H1 (cell line): ENCODE measurements around the gene HSD17B1. TPM values are rescaled to one million over a fixed set of nuclear protein-coding genes. Genes with fewer than 3 reads are reported as not detected.

ENCODE experiments used
- CTCF ChIA-PET: fragments of 300-600 bp; sonication (Branson Sonifier 250); formaldehyde crosslinking; loops from one replicate; lab custom pipeline; 2021; ENCODE audit not compliant: partially characterized antibody; lab: Charles Lee
- POLR2A ChIA-PET: fragments of 300-600 bp; sonication (Branson Sonifier 250); formaldehyde crosslinking; loops from one replicate; lab custom pipeline; 2021; ENCODE audit warnings: inconsistent platforms; ENCODE audit not compliant: partially characterized antibody; lab: Charles Lee
- DNase-seq, 2 experiments: peaks; one replicate each; pipeline versions ENCODE4 v3.0.0 to v3.0.0-alpha.2; 2010 to 2022; ENCODE audit warnings: low spot score in 2 of 2, low read depth in 1 of 2, mixed read lengths in 1 of 2
- FAIRE-seq: peaks from 2 replicates; lab custom pipeline; 2011; peaks lifted over from hg19 to GRCh38; lab: Jason Lieb, UNC
- H2AFZ ChIP-seq: 2 replicates; pipeline ENCODE4 v1.8.1; 2012; ENCODE audit warnings: low read length, inconsistent platforms
- H2AK5ac ChIP-seq: 2 replicates; pipeline ENCODE4 v1.6.1; 2013; ENCODE audit warnings: low read depth, low read length
- H2BK120ac ChIP-seq: replicated peaks from 2 replicates; pipeline ENCODE3; 2013; ENCODE audit warnings: low read depth, low read length, inconsistent platforms
- H2BK12ac ChIP-seq: 2 replicates; pipeline ENCODE4 v1.6.1; 2013; ENCODE audit warnings: low read depth, low read length
- H2BK15ac ChIP-seq: 2 replicates; pipeline ENCODE4 v1.6.1; 2013; ENCODE audit warnings: low read length
- H2BK20ac ChIP-seq: 2 replicates; pipeline ENCODE4 v1.6.1; 2013; ENCODE audit warnings: low read length
- H2BK5ac ChIP-seq: 2 replicates; pipeline ENCODE4 v1.6.1; 2013; ENCODE audit warnings: low read depth, low read length
- H3K14ac ChIP-seq: 2 replicates; pipeline ENCODE4 v1.6.1; 2013; ENCODE audit warnings: inconsistent platforms; ENCODE audit not compliant: insufficient read length
- H3K18ac ChIP-seq: 2 replicates; pipeline ENCODE4 v1.6.1; 2013; ENCODE audit warnings: low read length; ENCODE audit errors: extremely low read depth
- H3K23ac ChIP-seq: 2 replicates; pipeline ENCODE4 v1.6.1; 2013; ENCODE audit warnings: inconsistent platforms; ENCODE audit not compliant: insufficient read length
- H3K23me2 ChIP-seq: 2 replicates; pipeline ENCODE4 v1.6.1; 2013; ENCODE audit warnings: low read depth, low read length
- H3K27ac ChIP-seq: 2 replicates; pipeline ENCODE4 v1.6.1; 2011; ENCODE audit warnings: low read depth, low read length, inconsistent platforms
- H3K27me3 ChIP-seq, 4 experiments: replicated peaks in 1 of 4; 1 replicate in 1 of 4; 2 replicates in 3 of 4; pipeline versions ENCODE4 v1.6.1 to v1.8.1; 2011 to 2013; ENCODE audit warnings: low read length in 3 of 4, mild to moderate bottlenecking in 3 of 4, inconsistent platforms in 2 of 4, mixed read lengths in 2 of 4, moderate library complexity in 1 of 4; ENCODE audit not compliant: control insufficient read depth in 3 of 4, insufficient read depth in 3 of 4; ENCODE audit errors: extremely low read depth in 1 of 4
- H3K36me3 ChIP-seq, 4 experiments: 2 replicates each; pipeline versions ENCODE4 v1.6.1 to v1.8.1; 2011 to 2013; ENCODE audit warnings: mild to moderate bottlenecking in 4 of 4, low read length in 3 of 4, moderate library complexity in 2 of 4, control low read depth in 1 of 4, inconsistent platforms in 1 of 4; ENCODE audit not compliant: insufficient read depth in 4 of 4, control insufficient read depth in 2 of 4
- H3K4ac ChIP-seq: replicated peaks from 2 replicates; pipeline ENCODE3; 2013; ENCODE audit warnings: low read length, low read depth, mixed read lengths, inconsistent platforms; ENCODE audit not compliant: insufficient read length
- H3K4me1 ChIP-seq, 4 experiments: replicated peaks in 1 of 4; 1 replicate in 1 of 4; 2 replicates in 3 of 4; pipeline versions ENCODE4 v1.6.1 to v1.8.1; 2011 to 2013; ENCODE audit warnings: low read length in 3 of 4, inconsistent platforms in 2 of 4, mixed read lengths in 1 of 4; ENCODE audit not compliant: insufficient read depth in 4 of 4, control insufficient read depth in 3 of 4
- H3K4me2 ChIP-seq, 2 experiments: 2 replicates each; pipeline versions ENCODE4 v1.6.1 to v1.8.1; 2011 to 2013; ENCODE audit warnings: low read depth in 2 of 2, low read length in 2 of 2, control low read depth in 1 of 2, inconsistent platforms in 1 of 2, mild to moderate bottlenecking in 1 of 2; ENCODE audit not compliant: insufficient read depth in 1 of 2
- H3K4me3 ChIP-seq, 4 experiments: fragments of 200-600, 300-600 bp in 1 of 4; sonication (generic), shearing (Covaris generic), sonication (Bioruptor Twin) in 1 of 4; 2 replicates each; pipeline versions ENCODE4 v1.5.1 to v1.8.1; 2011 to 2016; ENCODE audit warnings: low read length in 4 of 4, low read depth in 3 of 4, control low read depth in 2 of 4, inconsistent platforms in 2 of 4, mild to moderate bottlenecking in 2 of 4, mixed read lengths in 1 of 4, moderate library complexity in 1 of 4; ENCODE audit not compliant: insufficient read depth in 2 of 4; ENCODE audit errors: extremely low read depth in 1 of 4
- H3K56ac ChIP-seq: replicated peaks from 2 replicates; pipeline ENCODE3; 2013; ENCODE audit warnings: low read depth, mild to moderate bottlenecking, mixed read lengths, low read length, inconsistent platforms; ENCODE audit not compliant: insufficient read length
- H3K79me1 ChIP-seq: 2 replicates; pipeline ENCODE4 v1.6.1; 2013; ENCODE audit warnings: low read depth, low read length, control low read depth
- H3K79me2 ChIP-seq, 2 experiments: 2 replicates each; pipeline versions ENCODE4 v1.6.1 to v1.8.1; 2012 to 2013; ENCODE audit warnings: low read length in 2 of 2, mild to moderate bottlenecking in 2 of 2, inconsistent platforms in 1 of 2; ENCODE audit not compliant: insufficient read depth in 2 of 2, control insufficient read depth in 1 of 2
- H3K9ac ChIP-seq, 4 experiments: replicated peaks in 1 of 4; 1 replicate in 1 of 4; 2 replicates in 3 of 4; pipeline versions ENCODE4 v1.6.1 to v1.8.1; 2011 to 2013; ENCODE audit warnings: low read depth in 3 of 4, low read length in 3 of 4, control low read depth in 2 of 4, mild to moderate bottlenecking in 2 of 4, moderate library complexity in 2 of 4, inconsistent platforms in 1 of 4; ENCODE audit errors: extremely low read depth in 1 of 4
- H3K9me3 ChIP-seq, 2 experiments: 2 replicates each; pipeline versions ENCODE4 v1.6.1 to v1.8.1; 2012 to 2013; ENCODE audit warnings: mild to moderate bottlenecking in 2 of 2, moderate library complexity in 2 of 2, control low read depth in 1 of 2, inconsistent platforms in 1 of 2, low read depth in 1 of 2, low read length in 1 of 2, mixed read lengths in 1 of 2; ENCODE audit not compliant: insufficient read depth in 2 of 2
- H4K20me1 ChIP-seq, 2 experiments: replicated peaks in 1 of 2; 2 replicates each; pipeline versions ENCODE3 to v1.8.1; 2011 to 2013; ENCODE audit warnings: inconsistent platforms in 2 of 2, low read length in 2 of 2, mild to moderate bottlenecking in 1 of 2; ENCODE audit not compliant: insufficient read depth in 2 of 2, control insufficient read depth in 1 of 2
- H4K5ac ChIP-seq: 2 replicates; pipeline ENCODE4 v1.6.1; 2013; ENCODE audit warnings: low read length, low read depth, mixed read lengths, inconsistent platforms; ENCODE audit not compliant: insufficient read length
- H4K8ac ChIP-seq: 2 replicates; pipeline ENCODE4 v1.8.0; 2013; ENCODE audit warnings: mild to moderate bottlenecking, moderate library complexity, low read length, inconsistent platforms; ENCODE audit not compliant: insufficient read depth; ENCODE audit errors: extremely low read depth
- H4K91ac ChIP-seq: replicated peaks from 2 replicates; pipeline ENCODE3; 2013; ENCODE audit warnings: low read length, mixed read lengths, inconsistent platforms; ENCODE audit not compliant: insufficient read length
- GTF2F1 ChIP-seq: IDR thresholded peaks from 2 replicates; pipeline ENCODE4 v1.6.1; 2012; ENCODE audit warnings: low read depth, low read length, improper control_type of control experiment, borderline replicate concordance
- KDM1A ChIP-seq: fragments of 200-600, 300-600 bp; sonication (generic); IDR thresholded peaks from 2 replicates; pipeline ENCODE4 v1.7.1; 2016; ENCODE audit warnings: mild to moderate bottlenecking, low read length, borderline replicate concordance
- KDM4A ChIP-seq: IDR thresholded peaks from one replicate; pipeline ENCODE4 v1.7.1; 2012; ENCODE audit warnings: low read depth, mild to moderate bottlenecking, moderate library complexity, low read length, inconsistent platforms; ENCODE audit not compliant: severe bottlenecking
- POU5F1 ChIP-seq: IDR thresholded peaks from 2 replicates; pipeline ENCODE4 v1.6.1; 2011; ENCODE audit warnings: low read depth, mild to moderate bottlenecking, low read length, moderate library complexity
- RBBP5 ChIP-seq: IDR thresholded peaks from 2 replicates; pipeline ENCODE4 v1.7.1; 2012; ENCODE audit warnings: low read depth, mild to moderate bottlenecking, inconsistent platforms, low read length, moderate library complexity, borderline replicate concordance
- RXRA ChIP-seq: IDR thresholded peaks from 2 replicates; pipeline ENCODE4 v1.6.1; 2011; ENCODE audit warnings: low read depth, mild to moderate bottlenecking, low read length, moderate library complexity; ENCODE audit not compliant: insufficient read depth
- SIN3A ChIP-seq, 2 experiments: IDR thresholded peaks in 1 of 2; conservative IDR thresholded peaks in 1 of 2; 2 replicates each; pipeline ENCODE4 v1.6.1; 2011 to 2012; ENCODE audit warnings: low read length in 2 of 2, improper control_type of control experiment in 1 of 2, low read depth in 1 of 2, mild to moderate bottlenecking in 1 of 2
- SIX5 ChIP-seq: IDR thresholded peaks from 2 replicates; pipeline ENCODE4 v1.6.1; 2011; ENCODE audit warnings: mild to moderate bottlenecking, low read depth, low read length
- SRF ChIP-seq: IDR thresholded peaks from 2 replicates; pipeline ENCODE4 v1.6.1; 2011; ENCODE audit warnings: mild to moderate bottlenecking, low read depth, low read length, moderate library complexity
- WGBS, 2 experiments: shearing (Covaris generic) in 1 of 2; methylation state at CpG; one replicate each; pipeline versions ENCODE4 v1.1.6 to v1.1.7; 2013 to 2015; ENCODE audit warnings: low lambda C conversion rate in 2 of 2, mixed read lengths in 2 of 2, inconsistent platforms in 1 of 2, low coverage in 1 of 2, missing lambda C conversion rate in 1 of 2; ENCODE audit not compliant: insufficient replicate concordance in 2 of 2, insufficient coverage in 1 of 2, insufficient read length in 1 of 2; ENCODE audit errors: extremely low coverage in 1 of 2, missing lambda C conversion rate in 1 of 2; 5-methylcytosine and 5-hydroxymethylcytosine counted together
- polyA plus RNA-seq, 7 experiments: library from polyadenylated mRNA; depleted of rRNA in 3 of 7; stranded (reverse) in 5 of 7; unstranded in 2 of 7; fragments of >200 nt in 5 of 7; fragments of 200-250 nt in 2 of 7; gene quantifications; 1 replicate in 5 of 7; 2 replicates in 1 of 7; 4 replicates in 1 of 7; pipeline versions ENCODE4 v1.2.1 to v1.2.3, GENCODE V29; 2011 to 2013; ENCODE audit warnings: missing spikeins in 2 of 7, mixed read lengths in 2 of 7
- total RNA-seq: library from RNA; stranded (reverse); fragmentation: NEBNext Ultra II Directional; extraction: Animal tissue kit (Norgen Biotek cat#: 25700); gene quantifications from 2 replicates; pipeline ENCODE4 v1.2.1, GENCODE V29; 2021

HSD17B1 gene
- total and polyA plus RNA-seq, 2 of the 8 experiments (the other 6 are each of a cell fraction or from before 2014, with no cell fraction given), result 0.88 to 1.0 TPM

DNA sequence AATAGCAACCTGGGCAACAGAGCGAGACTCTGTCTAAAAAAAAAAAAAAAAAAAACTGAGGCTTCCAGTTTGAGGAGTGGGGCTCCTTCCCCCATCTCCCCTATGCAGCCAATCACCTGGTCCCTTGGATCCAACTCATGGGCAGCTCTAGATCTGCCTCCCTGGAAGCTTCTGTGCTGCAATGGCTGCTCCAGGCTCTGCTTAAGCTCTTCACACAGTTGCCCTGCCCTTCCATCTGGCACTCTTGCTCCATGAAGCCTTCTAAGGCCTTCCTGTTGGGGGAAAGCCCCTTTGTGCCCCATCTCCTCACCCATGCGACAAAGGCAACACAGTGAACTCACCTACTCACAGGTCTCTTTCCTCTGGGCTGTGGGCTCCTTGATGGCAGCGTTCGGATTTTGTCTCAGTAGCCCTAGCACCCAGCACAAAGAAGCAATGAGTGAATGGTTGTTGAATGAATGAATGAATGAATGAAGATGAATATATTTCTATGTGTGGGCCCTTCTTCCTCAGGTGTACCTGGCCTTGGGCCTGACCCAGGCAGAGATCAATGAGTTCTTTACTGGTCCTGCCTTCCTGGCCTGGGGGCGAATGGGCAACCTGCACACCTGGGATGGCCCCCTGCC is 14.8 kb upstream of the HSD17B1 start:
- Histone ChIP-seq H2BK12ac (no peak overlapping the region), H2BK5ac (no peak overlapping the region), H3K27me3 (no peaks in the 10 kb centered on the region; a peak in 1 of 7 replicates), H2AK5ac (no peak overlapping the region), H3K4ac (no peak overlapping the region), H3K23ac (no peak overlapping the region), H4K5ac (no peak overlapping the region), H3K14ac (no peak overlapping the region), H4K8ac (no peak overlapping the region), H2BK20ac (no peak overlapping the region), H3K56ac (no peak overlapping the region), H3K79me1 (no peaks in the 10 kb centered on the region; the same call in 1 of the 2 replicates), H2BK15ac (no peak overlapping the region), H3K27ac (no peak overlapping the region), H3K36me3 (peaks cover 0 to 9% (median 5%) of the 10 kb centered on the region in 4 experiments; a peak in 4 of 8 replicates), H2BK120ac (no peak overlapping the region), H3K18ac (no peak overlapping the region), H2AFZ (no peak overlapping the region), H4K20me1 (peaks cover 1 to 2% of the 10 kb centered on the region in 2 experiments), H3K9me3 (no peaks in the 10 kb centered on the region), H3K4me1 (peaks cover 0 to 15% (median 13%) of the 10 kb centered on the region in 4 experiments; a peak in 6 of 7 replicates), H3K4me2 (no peak overlapping the region; a peak in 1 of 4 replicates), H3K4me3 (no peak overlapping the region), H3K9ac (no peak overlapping the region), H3K23me2 (peaks cover 9% of the 10 kb centered on the region), H3K79me2 (no peaks in the 10 kb centered on the region), H4K91ac (no peak overlapping the region)
- CTCF ChIA-PET, result interaction anchor here (5.1 kb wide), 1 partner anchor 10 kb away, joined by 28 read pairs; no protein-coding TSS in a partner anchor
- DNase-seq (no peak), FAIRE-seq (no peak)
- WGBS, 2 experiments, result 87% methylated on average over 3 of the region's 5 CpGs; no CpG with 5 or more reads in 1 of the 2 experiments
- POLR2A ChIA-PET, result interaction anchor here (0.6 to 4.3 kb wide), 6 partner anchors 9 to 156 kb away, joined by 3 to 43 read pairs (median 6); partner anchors contain the start of gene CAVIN1
- TF ChIP-seq POU5F1 (no peak), KDM4A (no peak), RXRA (no peak), RBBP5 (no peak), GTF2F1 (no peak), KDM1A (no peak), SIN3A (conservative IDR thresholded peaks at IDR 0.05 in 1 of 2, IDR thresholded peaks at IDR 0.05 in 1 of 2; ENCODE audit: low read depth in 1 of 2, low read length in 2 of 2) (no peak), SRF (no peak), SIX5 (no peak)
